Measurements from ENCODE around the gene MRPL20. TPM values are rescaled to one million over a fixed set of nuclear protein-coding genes. Genes with fewer than 3 reads are reported as not detected.
A peak's percentile ranks its signal among the peaks of the same experiment; 100 is the strongest.

MRPL20 gene
- total and polyA plus RNA-seq, 9 of the 15 experiments (the other 6 are each of a cell fraction or from before 2014, with no cell fraction given), result 180 to 671 (median 229) TPM

GRCh38 chr1:1399872-1400575, 7.1 kb downstream of the MRPL20 start (continued):
- TF ChIP-seq CBFA2T3 (IDR thresholded peaks at IDR 0.05) (no peak), SNRNP70 (optimal IDR thresholded peaks at IDR 0.05; ENCODE audit: low read depth, low read length) (peak; percentile 87), MYBL2 (IDR thresholded peaks at IDR 0.05; ENCODE audit: low read depth) (no peak), MYBL2 (CRISPR knock-in tag; IDR thresholded peaks at IDR 0.05; ENCODE audit: borderline replicate concordance) (0 out of 2 replicates have a peak, but pooled peaks have one; percentile 41), SIRT6 (IDR thresholded peaks at IDR 0.05; ENCODE audit: low read depth, low read length) (no peak), E2F4 (CRISPR knock-in tag; IDR thresholded peaks at IDR 0.05; ENCODE audit: low read depth) (0 out of 2 replicates have a peak, but pooled peaks have one; percentile 36), ZNF324 (CRISPR knock-in tag; IDR thresholded peaks at IDR 0.05) (no peak), STAT6 (CRISPR knock-in tag; IDR thresholded peaks at IDR 0.05) (0 out of 2 replicates have a peak, but pooled peaks have one; percentile 31), PURB (CRISPR knock-in tag; IDR thresholded peaks at IDR 0.05; ENCODE audit: low read depth) (no peak), FOXP1 (CRISPR knock-in tag; IDR thresholded peaks at IDR 0.05) (0 out of 2 replicates have a peak, but pooled peaks have one; percentile 29), AFF1 (IDR thresholded peaks at IDR 0.05; ENCODE audit: low read depth in 1 of 2, partially characterized antibody in 2 of 2) (peak in 1 of 2 experiments; percentile 5), SRF (CRISPR knock-in tag; IDR thresholded peaks at IDR 0.05) (0 out of 4 replicates have a peak, but pooled peaks of 1 of the 2 experiments have one; percentile 17), RBM39 (optimal IDR thresholded peaks at IDR 0.05; ENCODE audit: low read depth, low read length) (peak; percentile 43)
- TF ChIP-seq, protein P1, sequence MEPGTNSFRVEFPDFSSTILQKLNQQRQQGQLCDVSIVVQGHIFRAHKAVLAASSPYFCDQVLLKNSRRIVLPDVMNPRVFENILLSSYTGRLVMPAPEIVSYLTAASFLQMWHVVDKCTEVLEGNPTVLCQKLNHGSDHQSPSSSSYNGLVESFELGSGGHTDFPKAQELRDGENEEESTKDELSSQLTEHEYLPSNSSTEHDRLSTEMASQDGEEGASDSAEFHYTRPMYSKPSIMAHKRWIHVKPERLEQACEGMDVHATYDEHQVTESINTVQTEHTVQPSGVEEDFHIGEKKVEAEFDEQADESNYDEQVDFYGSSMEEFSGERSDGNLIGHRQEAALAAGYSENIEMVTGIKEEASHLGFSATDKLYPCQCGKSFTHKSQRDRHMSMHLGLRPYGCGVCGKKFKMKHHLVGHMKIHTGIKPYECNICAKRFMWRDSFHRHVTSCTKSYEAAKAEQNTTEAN (CRISPR knock-in tag; IDR thresholded peaks at IDR 0.05), result 0 out of 2 replicates have a peak, but pooled peaks have one; percentile 38
- TF ChIP-seq, protein P2, sequence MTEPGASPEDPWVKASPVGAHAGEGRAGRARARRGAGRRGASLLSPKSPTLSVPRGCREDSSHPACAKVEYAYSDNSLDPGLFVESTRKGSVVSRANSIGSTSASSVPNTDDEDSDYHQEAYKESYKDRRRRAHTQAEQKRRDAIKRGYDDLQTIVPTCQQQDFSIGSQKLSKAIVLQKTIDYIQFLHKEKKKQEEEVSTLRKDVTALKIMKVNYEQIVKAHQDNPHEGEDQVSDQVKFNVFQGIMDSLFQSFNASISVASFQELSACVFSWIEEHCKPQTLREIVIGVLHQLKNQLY (CRISPR knock-in tag; conservative IDR thresholded peaks at IDR 0.05), result 0 out of 4 replicates have a peak, but pooled peaks have one; percentile 2 to 42
